Measurements from ENCODE around the gene CHML. TPM values are rescaled to one million over a fixed set of nuclear protein-coding genes. Genes with fewer than 3 reads are reported as not detected.

CHML gene
- total and polyA plus RNA-seq, 2 experiments from 2014 or later = 19.9 to 66.8 TPM

- no peak within 1 kb of the TSS for H2AFZ ChIP-seq
- H3K27me3 Mint-ChIP-seq (ENCODE audit: insufficient read depth, low read depth, poor library complexity) = no peaks in the 10 kb centered on the region
- ATAC-seq (no peak), DNase-seq (ENCODE audit: low spot score) (no peak)
- H3K27ac ChIP-seq (ENCODE audit: low read depth) = no peak within 1 kb of the TSS
- no peak within 1 kb of the TSS for H3K4me3 Mint-ChIP-seq
- no peak for TF ChIP-seq STAT1 (IDR thresholded peaks at IDR 0.05; ENCODE audit: unreplicated experiment)
- TF ChIP-seq EZH2phosphoT487 (IDR thresholded peaks at IDR 0.05; ENCODE audit: unreplicated experiment) = no peak
- no peak for TF ChIP-seq REST (IDR thresholded peaks at IDR 0.05; ENCODE audit: unreplicated experiment)
- TF ChIP-seq ZNF331 (CRISPR knock-in tag; IDR thresholded peaks at IDR 0.05; ENCODE audit: low read depth) = no peak
- TF ChIP-seq CTCF (conservative IDR thresholded peaks at IDR 0.05; ENCODE audit: low read depth in 2 of 2) = no peak
- TF ChIP-seq NANOG (IDR thresholded peaks at IDR 0.05; ENCODE audit: borderline replicate concordance) = no peak
- no peak for TF ChIP-seq EZH2 (IDR thresholded peaks at IDR 0.05; ENCODE audit: low read depth, unreplicated experiment)
- no peak for TF ChIP-seq POLR2AphosphoS5 (IDR thresholded peaks at IDR 0.05; ENCODE audit: low read depth)
- TF ChIP-seq ETS1 (IDR thresholded peaks at IDR 0.05) = no peak
- no peak for TF ChIP-seq JUNB (IDR thresholded peaks at IDR 0.05; ENCODE audit: unreplicated experiment)
- no peak for TF ChIP-seq ZNF114 (CRISPR knock-in tag; IDR thresholded peaks at IDR 0.05)
- TF ChIP-seq CREB1 (CRISPR knock-in tag; IDR thresholded peaks at IDR 0.05; ENCODE audit: low read depth) = no peak
- no peak for TF ChIP-seq ZNF462 (CRISPR knock-in tag; IDR thresholded peaks at IDR 0.05)
- no peaks in the 10 kb centered on the region for H3K27me3 ChIP-seq (ENCODE audit: insufficient read depth)
- H3K27ac Mint-ChIP-seq = no peak within 1 kb of the TSS
- H3K79me2 ChIP-seq (replicated peaks; ENCODE audit: insufficient read depth) = no peaks in the 10 kb centered on the region
- H3K9me2 ChIP-seq (ENCODE audit: insufficient read depth) = no peaks in the 10 kb centered on the region; the same call in 1 of the 2 replicates
- no peaks in the 10 kb centered on the region for H3K4me1 ChIP-seq (ENCODE audit: insufficient read depth)
- H3K4me3 ChIP-seq = no peak within 1 kb of the TSS
- H3K4me2 ChIP-seq = no peak within 1 kb of the TSS
- H4K20me1 ChIP-seq (replicated peaks; ENCODE audit: insufficient read depth) = no peaks in the 10 kb centered on the region
- H3K9me3 Mint-ChIP-seq = no peaks in the 10 kb centered on the region
- peaks cover 8% of the 10 kb centered on the region; the same call in 2 of the 3 replicates for H3K4me1 Mint-ChIP-seq
- H3F3A ChIP-seq (replicated peaks; ENCODE audit: low read depth) = no peaks in the 10 kb centered on the region
- no peaks in the 10 kb centered on the region for H3K36me3 Mint-ChIP-seq (ENCODE audit: low read depth)
- H3K36me3 ChIP-seq (ENCODE audit: insufficient read depth) = no peaks in the 10 kb centered on the region
These were observed 11.8 kb upstream of the CHML start, which contains the start of gene WDR64 for GRCh38 chr1:241652012-241652411. TSS of gene WDR64 (plus strand) at chr1:241652281. CDS start at chr1:241652485, 204 bp downstream.

Data from GM23338 (cell line).